Motor neuron (in vitro differentiated cells): Measurements from ENCODE around the gene PPP1R9A. TPM values are rescaled to one million over a fixed set of nuclear protein-coding genes. Genes with fewer than 3 reads are reported as not detected.

Experiments
- ATAC-seq, 8 experiments: fragments of 200-7000 bp; cut with Tn5 transposase; replicated peaks in 6 of 8; 2 replicates each; pipeline ENCODE4 v1.8.0; 2021; ENCODE audit warnings: mild to moderate bottlenecking in 8 of 8, moderate library complexity in 8 of 8
- H3K27ac ChIP-seq, 2 donors: fragments of 250-450 bp; sonication (Bioruptor Pico); 2 replicates each; pipeline ENCODE4 v1.9.0; 2021; ENCODE audit warnings: antibody characterized with exemption in 2 of 2, mild to moderate bottlenecking in 2 of 2, moderate library complexity in 1 of 2
- H3K4me1 ChIP-seq, 2 donors: fragments of 250-450 bp; sonication (Bioruptor Pico); replicated peaks in 1 of 2; 2 replicates each; pipeline ENCODE4 v1.6.1; 2021; ENCODE audit warnings: antibody characterized with exemption in 2 of 2, mild to moderate bottlenecking in 2 of 2, moderate library complexity in 1 of 2
- H3K4me3 ChIP-seq, 5 donors: fragments of 250-450 bp; sonication (Bioruptor Pico); 2 replicates each; pipeline ENCODE4 v1.9.0; 2021; ENCODE audit warnings: antibody characterized with exemption in 5 of 5, mild to moderate bottlenecking in 5 of 5, moderate library complexity in 4 of 5
- WGBS, 10 experiments: fragments of 450-650 bp; shearing (Covaris generic); methylation state at CpG; one replicate each; pipeline ENCODE4 v1.0.0; 2022; 5-methylcytosine and 5-hydroxymethylcytosine counted together
- in situ Hi-C, 9 experiments: fragments of 400-800 bp; cut with MboI; loops; one replicate each; pipeline ENCODE4 v1.15.0; 2021; ENCODE audit warnings: low sequenced_read_pairs in 9 of 9, low pct_unique_long_range_greater_than_20kb in 2 of 9; ENCODE audit not compliant: unreplicated experiment in 9 of 9
- total RNA-seq, 8 experiments: library from RNA; unstranded; fragments of 300-600 nt; gene quantifications; 2 replicates each; pipeline versions ENCODE4 v1.2.3 to v1.2.4, GENCODE V29; 2022

The PPP1R9A gene
- total RNA-seq, 8 experiments from 2014 or later: 0.03 to 26.6 (median 16.1) TPM

GRCh38 chr7:94923412-94923811 lies 16.0 kb downstream of the PPP1R9A start:
- Histone ChIP-seq H3K4me3 (no peak overlapping the region), H3K27ac (no peak overlapping the region), H3K4me1 (no peaks in the 10 kb centered on the region)
- in situ Hi-C loops: no loop called here
- no peak for ATAC-seq

GRCh38 chr7:94928168-94928707 lies 20.8 kb downstream of the PPP1R9A start:
- peak in 1 of 8 experiments; percentile 46 for ATAC-seq
- in situ Hi-C loops: no loop called here
- H3K4me1 ChIP-seq: no peaks in the 10 kb centered on the region

GRCh38 chr7:94933256-94933990 lies 26.0 kb downstream of the PPP1R9A start:
- ATAC-seq: no peak
- in situ Hi-C loops: no loop called here
- H3K27ac ChIP-seq: no peak overlapping the region
- no peaks in the 10 kb centered on the region for H3K4me1 ChIP-seq
- 0 to 80% (median 48%) methylated on average over 1 to 3 of the region's 3 CpGs for WGBS, 10 experiments
- no peak overlapping the region for H3K4me3 ChIP-seq

More at GRCh38 chr7:94928168-94928707, 20.8 kb downstream of the PPP1R9A start:
- Histone ChIP-seq H3K27ac (no peak overlapping the region), H3K4me3 (no peak overlapping the region)

- no peak for ATAC-seq
- no peak overlapping the region for H3K27ac ChIP-seq
- in situ Hi-C loops: no loop called here
- H3K4me1 ChIP-seq: no peaks in the 10 kb centered on the region
- no peak overlapping the region for H3K4me3 ChIP-seq
These were observed 32.0 kb downstream of the PPP1R9A start for GRCh38 chr7:94939395-94939794.

- no peaks in the 10 kb centered on the region for H3K4me1 ChIP-seq
- in situ Hi-C loops: no loop called here
- ATAC-seq: no peak
- no peak overlapping the region for H3K27ac ChIP-seq
- H3K4me3 ChIP-seq: no peak overlapping the region
These were observed 32.8 kb downstream of the PPP1R9A start for GRCh38 chr7:94940241-94940640.

- Histone ChIP-seq H3K4me3 (no peak overlapping the region), H3K4me1 (no peaks in the 10 kb centered on the region), H3K27ac (no peak overlapping the region)
- in situ Hi-C loops: no loop called here
- ATAC-seq: no peak
- 0 to 100% (median 91%) methylated on average over 1 to 3 of the region's 3 CpGs for WGBS, 10 experiments
These were observed 34.6 kb downstream of the PPP1R9A start for GRCh38 chr7:94941844-94942632.

- Histone ChIP-seq H3K4me1 (no peaks in the 10 kb centered on the region), H3K4me3 (no peak overlapping the region), H3K27ac (no peak overlapping the region)
- in situ Hi-C loops: no loop called here
- ATAC-seq: no peak
These were observed 35.7 kb downstream of the PPP1R9A start for GRCh38 chr7:94943134-94943533.

GRCh38 chr7:94949532-94949931 lies 42.1 kb downstream of the PPP1R9A start:
- WGBS, 10 experiments: 0 to 100% (median 100%) methylated on average over 1 of the region's 1 CpG; no CpG with 5 or more reads in 7 of the 10 experiments
- no peak for ATAC-seq
- H3K27ac ChIP-seq: no peak overlapping the region

GRCh38 chr7:94955807-94956206 lies 48.4 kb downstream of the PPP1R9A start:
- in situ Hi-C loops: no loop called here
- no peak for ATAC-seq
- H3K27ac ChIP-seq: no peak overlapping the region
- WGBS, 10 experiments: 0 to 100% (median 82%) methylated on average over 1 to 3 of the region's 3 CpGs
- no peaks in the 10 kb centered on the region for H3K4me1 ChIP-seq
- no peak overlapping the region for H3K4me3 ChIP-seq

More at GRCh38 chr7:94949532-94949931, 42.1 kb downstream of the PPP1R9A start:
- Histone ChIP-seq H3K4me1 (no peaks in the 10 kb centered on the region), H3K4me3 (no peak overlapping the region)
- in situ Hi-C loops: no loop called here

- Histone ChIP-seq H3K4me3 (no peak overlapping the region), H3K27ac (no peak overlapping the region), H3K4me1 (no peaks in the 10 kb centered on the region)
- 0 to 100% (median 100%) methylated on average over 1 of the region's 1 CpG for whole genome bisulfite sequencing, 10 experiments
- ATAC-seq: no peak
- in situ Hi-C loops: no loop called here
These were observed 49.7 kb downstream of the PPP1R9A start for GRCh38 chr7:94957061-94957460.

GRCh38 chr7:94962661-94963060 lies 55.3 kb downstream of the PPP1R9A start:
- Histone ChIP-seq H3K4me1 (no peaks in the 10 kb centered on the region), H3K4me3 (no peak overlapping the region), H3K27ac (no peak overlapping the region)
- no peak for ATAC-seq
- 0 to 100% (median 57%) methylated on average over 1 to 2 of the region's 2 CpGs; no CpG with 5 or more reads in 1 of the 10 experiments for WGBS, 10 experiments
- in situ Hi-C loops: no loop called here

- Histone ChIP-seq H3K27ac (no peak overlapping the region), H3K4me3 (no peak overlapping the region), H3K4me1 (peaks cover 3 to 10% of the 10 kb centered on the region in 2 donors)
- in situ Hi-C loops: no loop called here
- 0 to 70% (median 54%) methylated on average over 1 to 6 of the region's 8 CpGs; no CpG with 5 or more reads in 3 of the 10 experiments for WGBS, 10 experiments
- ATAC-seq: no peak
These were observed 62.2 kb downstream of the PPP1R9A start for GRCh38 chr7:94969434-94970084.

GRCh38 chr7:94970085-94970576 lies 62.7 kb downstream of the PPP1R9A start:
- WGBS, 10 experiments: 83 to 100% (median 92%) methylated on average over 1 to 6 of the region's 7 CpGs; no CpG with 5 or more reads in 4 of the 10 experiments
- peaks cover 3 to 10% of the 10 kb centered on the region in 2 donors for H3K4me1 ChIP-seq
- ATAC-seq: no peak
- H3K27ac ChIP-seq: no peak overlapping the region
- H3K4me3 ChIP-seq: no peak overlapping the region
- in situ Hi-C loops: no loop called here
